ENCODE data around the gene GP1BA. TPM values are rescaled to one million over a fixed set of nuclear protein-coding genes. Genes with fewer than 3 reads are reported as not detected.

Gene GP1BA
- total RNA-seq, 1 experiment from 2014 or later, result not detected

- Histone ChIP-seq H3K4me2 (no peak overlapping the region), H3K36me3 (ENCODE audit: low read depth) (no peaks in the 10 kb centered on the region), H3K9me3 (ENCODE audit: insufficient read depth, low read depth) (no peaks in the 10 kb centered on the region), H4K20me1 (ENCODE audit: insufficient read depth) (no peaks in the 10 kb centered on the region), H3K4me3 (no peak overlapping the region), H2AFZ (no peak overlapping the region), H3K4me1 (replicated peaks; ENCODE audit: insufficient read depth) (no peaks in the 10 kb centered on the region), H3K27ac (no peak overlapping the region), H3F3A (ENCODE audit: insufficient read depth, low read depth) (peaks cover 12% of the 10 kb centered on the region; the same call in 1 of the 2 replicates), H3K79me2 (ENCODE audit: low read depth) (no peaks in the 10 kb centered on the region), H3K9me2 (ENCODE audit: insufficient read depth) (no peaks in the 10 kb centered on the region), H3K27me3 (ENCODE audit: insufficient read depth, low read depth) (no peaks in the 10 kb centered on the region)
- no TSS peak for BruUV-seq (replicated peaks)
- peak in 1 of 2 experiments; percentile 1 for DNase-seq
- TF ChIP-seq, protein P1, sequence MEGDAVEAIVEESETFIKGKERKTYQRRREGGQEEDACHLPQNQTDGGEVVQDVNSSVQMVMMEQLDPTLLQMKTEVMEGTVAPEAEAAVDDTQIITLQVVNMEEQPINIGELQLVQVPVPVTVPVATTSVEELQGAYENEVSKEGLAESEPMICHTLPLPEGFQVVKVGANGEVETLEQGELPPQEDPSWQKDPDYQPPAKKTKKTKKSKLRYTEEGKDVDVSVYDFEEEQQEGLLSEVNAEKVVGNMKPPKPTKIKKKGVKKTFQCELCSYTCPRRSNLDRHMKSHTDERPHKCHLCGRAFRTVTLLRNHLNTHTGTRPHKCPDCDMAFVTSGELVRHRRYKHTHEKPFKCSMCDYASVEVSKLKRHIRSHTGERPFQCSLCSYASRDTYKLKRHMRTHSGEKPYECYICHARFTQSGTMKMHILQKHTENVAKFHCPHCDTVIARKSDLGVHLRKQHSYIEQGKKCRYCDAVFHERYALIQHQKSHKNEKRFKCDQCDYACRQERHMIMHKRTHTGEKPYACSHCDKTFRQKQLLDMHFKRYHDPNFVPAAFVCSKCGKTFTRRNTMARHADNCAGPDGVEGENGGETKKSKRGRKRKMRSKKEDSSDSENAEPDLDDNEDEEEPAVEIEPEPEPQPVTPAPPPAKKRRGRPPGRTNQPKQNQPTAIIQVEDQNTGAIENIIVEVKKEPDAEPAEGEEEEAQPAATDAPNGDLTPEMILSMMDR (conservative IDR thresholded peaks at IDR 0.05), result no peak
- no peak for TF ChIP-seq EZH2 (IDR thresholded peaks at IDR 0.05; ENCODE audit: low read depth)
- POLR2A ChIA-PET (ENCODE audit: unreplicated experiment), result no interaction called here
- intact Hi-C loops (cut with micrococcal nuclease; ENCODE audit: unreplicated experiment), result no loop called here
- CTCF ChIA-PET, result no interaction called here
These were observed 26.0 kb downstream of the GP1BA start for GRCh38 chr17:4958102-4958501.

- Histone ChIP-seq H3K27me3 (ENCODE audit: insufficient read depth, low read depth) (no peaks in the 10 kb centered on the region), H2AFZ (no peak overlapping the region), H3K27ac (no peak overlapping the region), H3F3A (ENCODE audit: insufficient read depth, low read depth) (peaks cover 16% of the 10 kb centered on the region; the same call in 1 of the 2 replicates), H3K4me1 (replicated peaks; ENCODE audit: insufficient read depth) (no peaks in the 10 kb centered on the region), H3K4me3 (no peak overlapping the region), H3K79me2 (ENCODE audit: low read depth) (no peaks in the 10 kb centered on the region), H3K36me3 (ENCODE audit: low read depth) (no peaks in the 10 kb centered on the region), H4K20me1 (ENCODE audit: insufficient read depth) (no peaks in the 10 kb centered on the region), H3K9me3 (ENCODE audit: insufficient read depth, low read depth) (no peaks in the 10 kb centered on the region), H3K4me2 (no peak overlapping the region), H3K9me2 (ENCODE audit: insufficient read depth) (no peaks in the 10 kb centered on the region)
- ChIA-PET CTCF (no interaction called here), POLR2A (ENCODE audit: unreplicated experiment) (interaction anchor here (0.6 kb wide), 1 partner anchor 100 kb away, joined by 4 read pairs; no protein-coding TSS in a partner anchor)
- no TSS peak for BruUV-seq (replicated peaks)
- TF ChIP-seq, protein P1 (conservative IDR thresholded peaks at IDR 0.05), result no peak
- no peak for TF ChIP-seq EZH2 (IDR thresholded peaks at IDR 0.05; ENCODE audit: low read depth)
- no peak for DNase-seq
- intact Hi-C loops (cut with micrococcal nuclease; ENCODE audit: unreplicated experiment), result no loop called here
These were observed 27.3 kb downstream of the GP1BA start for GRCh38 chr17:4959261-4959965.

- no peaks in the 10 kb centered on the region for H4K20me1 ChIP-seq (ENCODE audit: insufficient read depth)
- intact Hi-C loops (cut with micrococcal nuclease; ENCODE audit: unreplicated experiment), result no loop called here
- no peak for DNase-seq
- ChIA-PET POLR2A (ENCODE audit: unreplicated experiment) (no interaction called here), CTCF (no interaction called here)
- H3K27me3 ChIP-seq (ENCODE audit: insufficient read depth, low read depth), result no peaks in the 10 kb centered on the region
- no peaks in the 10 kb centered on the region for H3K4me1 ChIP-seq (replicated peaks; ENCODE audit: insufficient read depth)
- TF ChIP-seq, protein P1 (conservative IDR thresholded peaks at IDR 0.05), result no peak
- no peak for TF ChIP-seq EZH2 (IDR thresholded peaks at IDR 0.05; ENCODE audit: low read depth)
- no peak overlapping the region for H3K4me2 ChIP-seq
- H3K4me3 ChIP-seq, result no peak overlapping the region
- H3K27ac ChIP-seq, result no peak overlapping the region
- H3F3A ChIP-seq (ENCODE audit: insufficient read depth, low read depth), result peaks cover 20% of the 10 kb centered on the region; the same call in 1 of the 2 replicates
- H3K36me3 ChIP-seq (ENCODE audit: low read depth), result no peaks in the 10 kb centered on the region
- no peaks in the 10 kb centered on the region for H3K9me3 ChIP-seq (ENCODE audit: insufficient read depth, low read depth)
- no peak overlapping the region for H2AFZ ChIP-seq
- no peaks in the 10 kb centered on the region for H3K9me2 ChIP-seq (ENCODE audit: insufficient read depth)
- no TSS peak for BruUV-seq (replicated peaks)
- peaks cover 6% of the 10 kb centered on the region for H3K79me2 ChIP-seq (ENCODE audit: low read depth)
These were observed 28.3 kb downstream of the GP1BA start for GRCh38 chr17:4960279-4960922.
